NCI-H1930 (cell line): ENCODE results near the gene HAO1.
A peak's percentile ranks its signal among the peaks of the same experiment; 100 is the strongest.

Experiments used
- DNase-seq, 2 experiments: peaks; one replicate each; lab custom pipeline; 2025; lab: John Stamatoyannopoulos, UW

The HAO1 gene

DNA sequence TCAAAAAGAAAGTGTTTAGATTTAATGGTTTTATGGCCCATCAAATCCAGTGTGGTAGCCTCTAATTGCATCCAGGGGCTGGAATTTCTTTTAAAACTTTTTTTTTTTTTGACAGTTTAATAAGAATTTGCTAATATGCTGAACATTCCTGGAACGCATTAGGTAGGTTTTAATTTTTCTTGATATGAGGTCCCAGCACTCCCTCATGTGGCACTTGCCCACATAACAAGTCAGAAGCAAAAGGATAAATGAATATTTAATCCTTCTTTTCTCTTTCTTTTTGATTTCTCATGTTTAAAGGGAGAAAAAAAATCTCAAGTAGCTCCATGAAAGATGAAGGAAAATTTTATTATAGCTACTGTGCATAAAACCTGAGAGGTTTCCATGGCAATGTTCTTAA is 13.5 kb downstream of the HAO1 start:
- no peak for DNase-seq

DNA sequence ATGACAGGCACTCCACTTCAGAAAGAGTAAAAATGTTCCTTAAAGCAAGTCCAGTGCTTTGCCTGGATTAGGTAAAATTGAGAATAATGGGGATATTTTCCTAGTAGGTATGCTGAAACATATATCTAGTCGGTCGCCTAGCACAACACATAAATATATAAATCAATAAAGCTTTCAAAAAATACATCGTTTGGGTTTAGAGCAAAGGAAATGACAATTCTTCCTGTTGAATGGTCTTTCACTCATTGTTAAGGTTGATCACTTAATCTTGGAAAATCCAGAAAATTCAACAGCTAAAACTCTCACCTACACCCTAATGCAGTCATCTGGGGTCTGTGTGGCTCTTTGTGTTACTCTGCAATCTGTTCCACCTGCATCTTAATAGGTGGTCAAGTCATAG is 13.9 kb downstream of the HAO1 start:
- no peak for DNase-seq

DNA sequence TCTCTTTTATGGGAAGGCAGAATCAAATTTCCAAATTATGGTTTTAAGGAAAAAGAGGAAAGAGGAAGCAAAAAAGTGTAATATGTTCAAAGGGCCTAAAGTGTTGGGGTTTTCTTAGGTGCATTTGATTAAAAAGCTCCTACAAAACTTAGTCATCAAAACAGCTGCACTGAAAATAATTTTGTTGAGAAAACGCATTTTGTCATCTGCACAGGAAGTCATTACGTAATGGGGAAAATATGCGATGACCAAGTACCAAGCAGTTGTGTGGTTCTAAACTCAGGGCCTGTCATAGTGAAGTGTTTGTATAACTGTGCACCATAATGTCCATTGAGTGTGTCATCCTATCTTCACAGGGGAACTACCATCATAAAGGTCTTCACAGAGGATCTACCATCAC is 15.6 kb downstream of the HAO1 start:
- DNase-seq = no peak

DNA sequence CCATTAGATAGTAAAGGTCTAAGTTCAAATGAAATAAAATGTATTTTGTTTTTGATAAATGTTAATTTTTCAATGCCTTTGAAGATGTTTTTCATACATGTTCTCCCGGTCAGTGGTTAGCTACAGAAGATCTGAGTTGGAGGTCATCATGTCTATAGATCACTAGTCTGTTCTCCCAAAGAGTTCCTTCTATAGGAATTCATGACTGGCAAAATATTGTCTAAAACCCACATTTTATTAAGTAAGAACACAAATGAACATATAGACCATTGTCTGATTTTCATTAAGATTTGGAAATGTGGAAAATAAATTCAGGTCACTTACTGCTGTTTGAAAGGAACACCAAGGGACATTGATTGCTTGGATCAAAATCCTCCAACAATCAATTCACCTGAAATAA is 23.6 kb downstream of the HAO1 start:
- no peak for DNase-seq

DNA sequence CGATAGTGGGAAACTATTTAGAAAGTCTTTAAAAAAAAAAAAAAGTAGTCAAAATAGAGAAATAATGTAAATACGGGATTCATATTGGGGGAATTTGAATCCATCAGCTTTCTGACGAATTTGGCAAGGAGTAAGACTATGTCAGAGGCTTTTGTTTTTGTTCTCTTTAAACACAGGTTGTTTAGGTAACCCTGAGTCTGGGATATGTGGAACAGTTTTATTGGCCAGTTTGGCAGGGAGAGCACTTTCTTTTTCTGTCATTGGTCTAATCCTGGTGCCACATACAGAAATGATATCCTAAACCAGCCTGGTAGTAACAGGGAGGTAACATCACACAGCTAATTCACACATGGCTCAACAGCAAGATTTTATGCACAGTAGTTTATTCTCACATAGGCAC is 27.7 kb downstream of the HAO1 start:
- DNase-seq = no peak

DNA sequence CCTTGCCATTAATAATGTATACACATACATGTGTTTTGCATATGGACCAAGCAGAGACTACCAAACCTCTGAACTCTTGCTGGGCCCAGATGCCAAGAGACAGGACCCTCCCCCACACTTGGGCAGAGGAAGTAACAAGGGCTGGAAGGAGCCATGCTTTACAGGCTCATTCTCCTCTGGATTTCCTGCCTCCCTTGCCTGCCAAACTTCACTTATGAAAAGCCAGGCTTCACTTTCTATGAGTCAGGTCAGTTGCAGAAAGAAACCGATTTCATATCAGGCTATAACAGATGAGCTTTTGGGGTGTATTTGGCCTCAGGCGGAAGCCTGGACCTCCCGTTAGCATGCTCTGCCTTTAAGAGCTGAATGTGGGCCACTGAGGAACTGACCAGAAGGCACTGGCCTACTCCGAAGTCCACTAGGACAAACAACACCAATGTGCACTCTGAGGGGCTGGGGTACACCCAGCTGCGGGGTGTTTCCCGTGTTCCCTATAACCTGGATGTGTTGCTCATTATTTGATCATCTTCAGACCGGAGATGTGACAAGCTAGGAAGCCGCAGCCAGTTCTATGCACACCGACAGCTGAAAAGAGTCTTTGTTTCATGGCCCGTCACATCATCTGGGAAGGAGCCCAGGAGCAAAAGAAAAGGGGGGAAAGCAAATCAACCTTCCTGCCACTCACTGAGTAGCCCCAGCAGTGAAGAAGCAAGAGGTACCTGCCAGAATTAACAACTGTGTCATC is 28.5 kb downstream of the HAO1 start:
- DNase-seq = no peak

DNA sequence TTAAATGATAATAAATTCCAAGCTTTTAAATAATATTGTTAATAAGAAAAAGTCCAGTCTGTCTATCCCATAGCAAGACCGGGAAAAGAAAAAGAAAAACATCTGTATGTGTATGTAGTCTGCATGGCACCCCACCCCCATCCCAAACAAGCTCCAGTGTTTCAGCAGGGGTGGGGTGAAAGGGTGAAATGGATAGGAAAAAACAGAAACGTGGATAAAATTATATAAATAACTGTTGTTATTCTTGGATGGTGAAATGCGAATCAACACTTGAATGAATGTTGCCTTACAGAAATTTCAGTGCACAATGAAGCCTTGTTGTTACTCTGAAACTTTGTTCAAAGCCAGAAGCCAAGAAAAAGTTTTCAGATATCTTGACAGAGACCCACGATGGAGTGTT is 31.4 kb downstream of the HAO1 start:
- no peak for DNase-seq

DNA sequence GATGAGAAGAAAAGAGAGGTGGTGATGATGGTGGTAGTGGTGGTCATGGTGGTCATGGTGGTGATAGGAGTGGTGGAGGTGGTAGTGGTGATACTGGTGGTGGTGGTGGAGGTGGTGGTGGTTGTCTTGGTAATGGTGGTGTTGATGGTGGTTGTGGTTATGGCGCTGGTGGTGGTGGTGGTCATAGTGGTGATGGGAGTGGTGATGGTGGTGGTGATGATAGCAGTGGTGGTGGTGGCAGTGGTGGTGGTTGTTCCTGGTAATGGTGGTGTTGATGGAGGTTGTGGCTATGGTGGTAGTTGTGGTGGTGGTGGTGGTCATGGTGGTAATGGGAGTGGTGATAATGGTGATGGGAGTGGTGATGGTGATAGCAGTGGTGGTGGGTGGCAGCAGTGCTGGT is 36.8 kb downstream of the HAO1 start:
- no peak for DNase-seq

DNA sequence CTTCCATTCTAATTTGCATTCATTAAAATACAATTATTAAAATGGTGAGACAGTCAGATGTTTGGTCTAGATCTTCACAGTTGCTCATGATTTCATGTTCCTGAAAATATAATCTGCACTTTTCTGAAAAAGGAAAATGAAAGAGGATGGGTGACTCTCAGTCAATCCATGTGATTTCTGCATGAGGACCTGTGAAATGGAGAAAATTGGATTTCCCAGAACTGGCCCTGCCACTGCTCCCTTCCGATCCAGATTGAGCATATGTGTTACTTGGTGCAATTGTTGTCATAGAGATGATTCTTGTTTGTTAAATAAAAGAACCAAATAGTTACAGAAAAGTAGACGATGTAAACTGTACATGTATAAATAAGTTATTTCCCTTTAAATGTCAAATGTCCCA is 37.4 kb downstream of the HAO1 start:
- no peak for DNase-seq

DNA sequence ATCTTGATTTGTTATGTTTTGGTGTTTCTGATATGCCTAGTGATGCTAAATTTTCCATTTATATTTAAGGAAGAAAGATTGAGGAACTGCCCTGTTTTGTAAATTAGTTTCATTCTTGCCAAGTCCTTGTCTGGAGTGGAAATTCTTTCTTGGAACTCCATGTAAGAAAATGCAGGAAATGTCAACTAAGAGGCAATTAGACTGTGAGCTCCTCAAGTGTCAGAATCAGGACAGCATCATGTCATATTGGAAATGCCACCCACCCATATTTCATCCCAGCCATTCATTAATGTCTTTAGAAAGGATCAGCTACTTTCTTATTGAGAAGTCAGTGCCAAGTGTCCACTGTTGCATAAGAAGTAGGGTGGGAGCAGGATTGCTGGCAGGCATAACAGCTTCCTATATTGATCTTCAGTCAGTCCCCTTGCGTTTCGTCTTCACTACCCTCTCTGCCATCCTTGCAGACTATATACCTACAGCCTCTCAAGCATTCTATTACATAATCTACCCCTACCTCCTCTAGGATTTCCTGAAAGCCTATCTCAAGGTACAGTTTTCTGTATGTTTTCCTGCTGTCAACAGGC is 42.4 kb downstream of the HAO1 start:
- DNase-seq = no peak

DNA sequence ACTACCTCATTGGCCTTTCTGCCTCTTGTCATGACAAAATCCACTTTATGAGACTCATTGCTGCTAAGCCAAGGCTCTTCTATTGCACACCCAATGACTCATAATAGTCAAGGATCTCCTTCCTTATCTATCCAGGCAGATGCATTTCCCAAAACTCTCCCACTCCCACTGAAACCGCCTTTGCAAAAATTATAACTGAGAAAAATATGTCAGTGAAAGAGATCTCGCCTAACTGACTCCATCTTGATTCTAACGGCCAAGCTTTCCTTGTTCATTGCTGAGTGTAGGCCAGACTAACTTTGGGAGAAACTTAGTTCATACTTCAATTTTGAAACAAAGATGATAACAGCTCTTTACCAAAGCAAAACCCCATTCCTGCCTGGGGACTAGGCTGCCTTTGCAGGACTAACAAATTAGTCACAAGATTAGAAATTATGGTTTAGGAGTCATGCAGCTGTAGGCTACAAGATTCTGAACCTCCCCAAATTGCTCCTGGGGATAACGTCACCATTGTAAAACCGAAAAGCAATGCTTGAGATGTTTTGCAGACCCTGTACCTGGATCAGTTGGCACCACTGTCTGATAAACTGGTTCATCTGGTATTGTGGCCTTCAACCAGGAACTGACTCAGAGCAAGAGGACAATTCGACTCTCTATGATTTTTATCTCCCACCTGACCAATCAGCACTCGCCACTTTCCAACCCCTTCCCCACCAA is 47.1 kb downstream of the HAO1 start:
- DNase-seq = no peak

DNA sequence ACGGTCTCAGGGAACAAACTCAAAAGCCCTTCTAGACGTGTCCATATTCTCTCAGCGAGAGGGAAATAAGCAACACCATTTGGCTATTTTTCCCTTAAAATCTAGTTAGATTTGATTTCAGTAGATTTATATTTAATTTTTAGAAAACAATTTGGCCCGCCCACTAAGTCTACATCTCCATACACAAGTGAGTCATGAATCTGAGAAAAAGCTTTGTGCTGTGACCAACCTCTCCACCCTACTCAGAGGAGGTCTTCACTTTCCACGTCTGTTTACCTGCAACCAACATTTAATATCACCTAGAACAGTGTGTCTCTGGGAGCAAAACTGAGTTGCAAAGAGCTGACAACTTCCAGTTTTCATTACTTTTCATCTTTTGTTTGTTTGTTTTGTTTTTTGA is 48.6 kb downstream of the HAO1 start:
- DNase-seq = no peak

DNA sequence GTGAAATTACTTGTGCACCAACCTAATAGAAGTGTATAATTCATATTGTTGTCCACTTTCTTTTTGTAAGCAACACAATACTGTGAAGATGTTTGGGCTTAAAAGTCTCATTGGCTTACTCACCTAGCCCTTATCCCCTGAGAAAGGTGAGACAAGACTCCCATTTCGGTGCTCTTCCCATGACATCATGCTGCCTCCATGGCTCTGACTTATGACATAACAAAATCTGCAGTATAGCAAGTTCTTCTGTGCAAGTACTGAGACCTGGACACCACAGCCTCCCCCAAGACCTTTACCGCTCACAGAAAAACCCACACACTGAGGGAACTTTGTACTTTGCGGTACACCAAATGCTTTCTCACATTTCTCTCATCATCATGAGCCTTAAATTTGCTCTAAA is 50.5 kb downstream of the HAO1 start:
- DNase-seq = no peak

DNA sequence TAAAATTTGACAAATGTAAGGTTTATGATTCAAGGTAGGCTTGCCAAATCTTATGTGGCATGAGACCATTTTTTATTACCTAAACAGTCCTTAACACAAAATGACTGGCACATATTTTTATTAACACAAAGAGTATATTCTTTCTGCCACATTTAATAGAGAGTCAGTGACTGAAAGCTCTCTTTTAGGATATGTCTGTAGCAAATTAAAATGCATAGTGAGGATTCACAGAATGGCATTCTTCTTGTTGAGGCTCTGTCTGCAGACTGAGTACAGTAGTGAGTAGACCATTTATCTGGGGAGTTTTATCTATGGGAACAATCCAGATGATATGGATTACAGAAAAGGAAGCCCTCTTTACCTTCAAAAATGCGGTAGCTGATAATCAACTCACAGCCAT is 56.5 kb downstream of the HAO1 start:
- DNase-seq = no peak

DNA sequence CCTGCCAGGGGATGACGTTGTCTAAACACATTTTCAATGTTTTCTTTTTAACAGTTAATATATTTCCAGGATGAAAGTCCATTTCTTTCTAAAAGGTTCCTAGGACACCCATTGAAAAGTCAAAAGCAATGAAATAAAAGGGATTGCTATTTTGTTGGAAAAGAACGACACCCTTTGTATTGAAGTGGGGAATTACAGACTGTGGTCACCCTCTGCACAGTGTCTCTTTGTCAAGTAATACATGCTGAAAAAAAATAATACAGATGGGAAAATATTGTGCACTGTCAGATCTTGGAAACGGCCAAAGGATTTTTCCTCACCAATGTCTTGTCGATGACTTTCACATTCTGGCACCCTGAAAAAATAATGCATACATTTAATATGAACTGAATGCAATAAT is 56.9 kb downstream of the HAO1 start:
- DNase-seq = peak in 1 of 2 experiments; percentile 3

DNA sequence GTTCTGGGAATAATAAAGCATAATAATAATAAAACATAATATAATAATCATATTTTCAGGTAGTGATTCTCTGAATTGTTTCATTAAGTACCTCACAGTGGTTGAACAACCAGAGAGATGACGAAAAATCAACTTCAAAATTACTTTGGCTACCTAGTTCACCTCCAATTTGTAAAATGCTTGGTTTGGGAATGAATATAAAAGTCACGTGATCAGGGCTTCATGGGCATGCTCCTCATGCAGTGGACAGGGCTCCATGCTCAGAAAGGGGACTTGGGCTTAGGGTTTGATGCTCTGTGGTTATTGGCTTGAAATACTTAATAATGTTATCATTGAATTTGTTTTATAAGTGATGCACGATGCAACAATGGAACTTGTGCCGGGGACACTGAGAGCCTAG is 58.2 kb downstream of the HAO1 start:
- DNase-seq = no peak

DNA sequence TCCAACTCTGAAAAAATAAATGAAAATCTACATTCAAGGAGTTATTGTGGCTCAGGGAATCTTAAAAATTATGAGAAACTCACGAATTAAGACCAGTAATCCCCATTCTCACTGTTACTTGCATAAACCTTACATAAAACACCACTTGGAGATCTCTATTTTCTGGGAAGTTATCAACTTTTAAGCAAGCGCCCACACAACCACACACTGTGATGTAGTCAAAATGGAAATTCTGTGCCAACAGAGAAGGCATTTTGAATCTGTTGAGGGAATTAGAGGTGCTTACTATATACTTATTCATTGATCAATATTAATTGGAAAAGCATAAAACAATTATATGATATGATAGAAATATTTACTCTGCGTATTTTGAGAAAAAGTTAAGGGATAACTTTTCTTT is 58.7 kb downstream of the HAO1 start:
- no peak for DNase-seq

DNA sequence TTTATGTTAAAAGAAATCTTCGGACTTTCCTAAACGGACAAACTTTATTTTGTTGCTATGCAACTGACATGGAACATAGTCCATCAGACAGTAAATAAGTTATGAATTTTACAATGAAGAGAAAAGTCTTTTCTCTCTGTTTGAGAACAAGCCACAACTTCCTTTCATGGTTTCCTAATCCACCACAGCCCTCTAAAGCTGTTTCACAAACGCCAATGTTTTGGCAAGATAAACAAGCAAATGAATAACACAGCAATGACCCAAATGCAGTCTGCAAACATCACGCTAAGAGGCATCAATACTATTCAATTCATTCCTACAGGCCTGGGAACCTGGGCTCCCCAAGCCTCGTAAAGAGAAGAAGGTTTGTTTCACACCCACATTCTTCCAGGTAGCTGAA is 60.4 kb downstream of the HAO1 start:
- DNase-seq = no peak

DNA sequence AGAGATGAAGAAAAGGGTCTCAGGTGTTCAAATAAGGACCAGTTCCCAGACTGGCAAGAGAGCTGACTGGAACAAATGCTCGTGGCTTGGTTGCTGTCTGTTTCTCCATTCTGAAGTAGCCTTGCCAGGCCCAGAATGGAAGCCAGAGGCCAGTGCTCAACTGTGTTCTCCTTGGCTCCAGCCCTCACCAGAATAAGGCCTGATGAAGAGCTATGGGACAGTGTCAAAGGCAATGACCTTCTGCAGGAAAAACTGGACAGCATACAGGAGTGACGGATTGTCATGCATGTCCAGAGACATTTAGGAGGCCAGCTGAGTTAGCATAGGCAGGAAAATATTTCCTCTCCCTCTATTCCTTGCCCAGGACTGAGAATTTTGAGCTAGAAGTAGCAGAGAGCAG is 72.2 kb downstream of the HAO1 start:
- DNase-seq = no peak

DNA sequence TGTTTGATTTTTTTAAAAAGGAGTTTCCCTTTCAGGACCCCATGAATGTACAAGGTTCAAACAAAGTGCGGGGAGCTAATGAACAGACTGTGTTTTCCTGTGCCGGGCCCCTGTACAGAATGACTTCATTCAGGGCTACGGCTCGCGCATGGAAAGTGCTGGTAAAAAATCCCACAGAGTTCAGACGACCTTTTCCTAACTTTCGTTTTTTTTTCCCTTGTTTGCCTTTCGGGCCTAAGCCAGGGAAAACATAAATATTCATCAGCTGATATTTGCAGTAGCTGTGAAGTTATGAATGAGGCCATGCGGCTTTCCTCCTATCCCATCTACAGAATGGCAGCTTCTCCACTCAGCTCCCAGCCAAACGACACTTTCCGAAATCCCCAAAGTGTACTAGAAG is 74.0 kb downstream of the HAO1 start:
- no peak for DNase-seq

DNA sequence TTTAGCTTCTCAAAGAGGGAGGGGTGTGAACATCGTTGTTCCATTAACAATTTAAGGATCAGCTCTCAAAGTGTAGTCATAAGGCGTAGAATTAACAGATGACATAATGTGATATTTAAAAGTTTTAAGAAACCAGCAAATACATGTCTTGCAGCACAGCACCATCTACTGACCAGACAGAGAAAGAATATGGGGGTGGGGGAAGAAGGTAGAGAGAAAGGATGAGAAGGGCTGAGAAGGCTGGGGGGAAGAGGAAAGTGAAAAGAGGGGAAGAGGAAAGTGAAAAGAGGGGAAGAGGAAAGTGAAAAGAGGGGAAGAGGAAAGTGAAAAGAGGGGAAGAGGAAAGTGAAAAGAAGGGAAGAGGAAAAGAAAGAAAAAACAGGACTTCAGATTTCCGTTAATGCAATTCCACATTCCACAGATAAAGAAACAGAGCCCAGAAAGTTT is 80.9 kb downstream of the HAO1 start:
- DNase-seq = peak; percentile 1 to 4

DNA sequence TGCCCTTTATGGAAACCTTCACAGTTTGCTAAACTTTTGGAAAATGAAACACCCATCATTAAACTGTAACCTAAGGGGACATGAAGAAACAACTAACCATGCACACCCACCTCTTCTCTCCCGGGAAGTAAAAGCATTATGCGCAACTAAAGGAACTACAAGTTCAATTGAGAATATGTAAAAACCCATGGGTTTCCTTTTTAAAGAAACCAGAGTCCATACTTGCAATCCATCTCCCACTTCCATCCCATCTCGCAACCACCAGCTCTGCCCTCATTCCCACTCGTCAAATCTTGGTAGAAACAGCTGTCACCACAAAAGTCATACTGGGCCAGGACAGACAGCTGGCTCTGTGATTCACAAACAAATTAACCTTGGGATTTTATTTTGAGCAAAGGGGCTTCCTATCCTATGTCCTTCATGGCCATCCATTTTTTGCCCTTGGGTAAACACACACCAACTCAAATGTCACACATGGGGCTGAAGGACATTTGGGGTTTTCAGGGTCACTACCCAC is 81.5 kb downstream of the HAO1 start:
- DNase-seq = no peak

DNA sequence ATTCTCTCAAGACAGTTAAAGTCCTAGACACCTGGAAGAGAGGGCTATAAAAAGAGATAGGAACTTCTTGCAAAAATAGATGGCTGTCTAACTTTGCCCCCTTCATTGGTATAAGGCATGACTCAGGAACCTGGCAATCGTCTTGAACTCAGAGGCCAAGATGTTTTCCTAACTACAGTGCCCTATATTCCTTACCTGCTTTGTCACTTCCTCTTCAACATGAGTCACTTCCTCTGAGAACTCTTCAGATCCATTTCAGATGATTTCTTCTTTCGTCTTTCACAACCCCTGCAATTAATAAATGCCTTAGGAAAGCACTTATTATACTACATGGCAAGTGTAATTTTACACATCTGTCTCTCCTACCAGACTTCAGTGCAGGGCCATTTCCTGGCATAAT is 83.5 kb downstream of the HAO1 start:
- DNase-seq = no peak
